Esophagus muscularis mucosa (tissue), 3 donors: ENCODE data around the gene INO80E.

Source experiments
- POLR2A ChIP-seq: fragments of 450-650 bp; IDR thresholded peaks from one replicate; pipeline ENCODE4 v1.6.1; 2017; ENCODE audit warnings: antibody characterized with exemption, moderate library complexity, mild to moderate bottlenecking, low read depth
- POLR2AphosphoS5 ChIP-seq, 2 donors: sonication (generic); formaldehyde crosslinking; IDR thresholded peaks; one replicate each; pipeline ENCODE4 v1.6.1; 2017; ENCODE audit warnings: antibody characterized with exemption in 2 of 2
- TF ChIP-seq, protein P1 (sequence below), 3 experiments: fragments of 200-600 bp in 2 of 3; fragments of 450-650 bp in 1 of 3; sonication (generic) in 2 of 3; IDR thresholded peaks; one replicate each; pipeline ENCODE4 v1.5.1; 2017 to 2019; ENCODE audit warnings: antibody characterized with exemption in 3 of 3, mild to moderate bottlenecking in 2 of 3, moderate library complexity in 1 of 3

- TF ChIP-seq, protein P1, sequence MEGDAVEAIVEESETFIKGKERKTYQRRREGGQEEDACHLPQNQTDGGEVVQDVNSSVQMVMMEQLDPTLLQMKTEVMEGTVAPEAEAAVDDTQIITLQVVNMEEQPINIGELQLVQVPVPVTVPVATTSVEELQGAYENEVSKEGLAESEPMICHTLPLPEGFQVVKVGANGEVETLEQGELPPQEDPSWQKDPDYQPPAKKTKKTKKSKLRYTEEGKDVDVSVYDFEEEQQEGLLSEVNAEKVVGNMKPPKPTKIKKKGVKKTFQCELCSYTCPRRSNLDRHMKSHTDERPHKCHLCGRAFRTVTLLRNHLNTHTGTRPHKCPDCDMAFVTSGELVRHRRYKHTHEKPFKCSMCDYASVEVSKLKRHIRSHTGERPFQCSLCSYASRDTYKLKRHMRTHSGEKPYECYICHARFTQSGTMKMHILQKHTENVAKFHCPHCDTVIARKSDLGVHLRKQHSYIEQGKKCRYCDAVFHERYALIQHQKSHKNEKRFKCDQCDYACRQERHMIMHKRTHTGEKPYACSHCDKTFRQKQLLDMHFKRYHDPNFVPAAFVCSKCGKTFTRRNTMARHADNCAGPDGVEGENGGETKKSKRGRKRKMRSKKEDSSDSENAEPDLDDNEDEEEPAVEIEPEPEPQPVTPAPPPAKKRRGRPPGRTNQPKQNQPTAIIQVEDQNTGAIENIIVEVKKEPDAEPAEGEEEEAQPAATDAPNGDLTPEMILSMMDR (IDR thresholded peaks at IDR 0.05) = no peak
- TF ChIP-seq POLR2A (no peak), POLR2AphosphoS5 (IDR thresholded peaks at IDR 0.05) (no peak)
These were observed 4.5 kb upstream of the INO80E start for GRCh38 chr16:29991571-29991904.
